Stimulated activated CD8-positive, alpha-beta memory T cell treated with anti-CD3 and anti-CD28 coated beads, Interleukin-15, amount 100 ng/mL, for 24 hours (primary cell): ENCODE data around the gene ZNF575.
"Not testable (repeated sequence)": the region's sequence is repeated elsewhere in the genome, so short reads cannot be mapped to it uniquely, and the experiment has no call there.

Source experiments
- DNase-seq: peaks from one replicate; pipeline ENCODE4 v3.0.0-alpha.2; 2020; ENCODE audit warnings: low read depth

ZNF575 gene

DNA sequence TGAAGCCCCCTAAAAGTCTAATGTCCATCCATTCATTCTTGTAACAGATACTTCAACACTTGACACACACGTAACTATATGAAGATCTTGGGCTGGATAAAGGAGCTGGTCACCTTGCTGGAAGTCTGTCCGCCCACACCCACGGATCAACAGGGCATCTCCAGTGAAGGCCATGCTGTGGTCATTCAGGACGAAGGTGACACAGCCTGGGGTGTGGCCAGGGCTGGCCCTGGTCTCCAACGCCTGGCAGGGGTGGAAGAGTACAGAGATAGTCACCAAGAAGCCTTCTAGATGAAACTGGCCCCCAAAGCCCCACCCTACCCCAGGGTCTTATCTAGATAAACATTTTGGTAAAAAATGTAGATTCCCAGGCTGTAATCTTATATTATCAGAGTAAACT, 21.7 kb upstream of the ZNF575 start:
- DNase-seq = no peak

DNA sequence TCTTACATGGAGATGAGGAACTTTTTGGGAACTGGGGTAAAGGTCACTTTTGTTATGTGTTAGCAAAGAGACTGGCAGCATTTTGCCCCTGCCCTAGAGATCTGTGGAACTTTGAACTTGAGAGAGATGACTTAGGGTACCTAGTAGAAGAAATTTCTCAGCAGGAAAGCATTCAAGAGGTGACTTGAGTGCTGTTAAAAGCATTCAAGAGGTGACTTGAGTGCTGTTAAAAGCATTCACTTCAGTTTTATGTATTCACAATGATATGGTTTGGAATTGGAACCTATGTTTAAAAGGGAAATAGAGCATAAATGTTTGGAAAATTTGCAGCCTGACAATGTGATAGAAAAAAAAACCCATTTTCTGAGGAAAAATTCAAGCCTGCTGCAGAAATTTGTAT, 20.6 kb upstream of the ZNF575 start:
- not testable (repeated sequence) for DNase-seq

DNA sequence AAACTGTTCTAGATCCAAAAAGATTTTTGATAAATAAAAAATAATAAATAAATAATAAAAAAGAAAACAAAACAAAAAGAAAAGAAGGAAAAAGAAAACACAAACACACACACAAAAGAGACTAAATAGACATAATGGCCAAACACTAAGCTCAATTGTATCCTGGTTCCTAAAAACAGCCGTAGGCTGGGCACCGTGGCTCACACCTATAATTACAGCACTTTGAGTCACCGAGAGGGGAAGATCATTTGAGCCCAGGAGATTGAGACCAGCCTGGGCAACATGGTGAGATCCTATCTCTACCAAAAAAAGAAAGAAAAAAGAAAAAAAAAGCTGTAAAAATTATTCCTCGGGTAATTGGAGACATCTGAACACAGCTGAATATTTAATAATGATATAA, 14.9 kb upstream of the ZNF575 start:
- no peak for DNase-seq

DNA sequence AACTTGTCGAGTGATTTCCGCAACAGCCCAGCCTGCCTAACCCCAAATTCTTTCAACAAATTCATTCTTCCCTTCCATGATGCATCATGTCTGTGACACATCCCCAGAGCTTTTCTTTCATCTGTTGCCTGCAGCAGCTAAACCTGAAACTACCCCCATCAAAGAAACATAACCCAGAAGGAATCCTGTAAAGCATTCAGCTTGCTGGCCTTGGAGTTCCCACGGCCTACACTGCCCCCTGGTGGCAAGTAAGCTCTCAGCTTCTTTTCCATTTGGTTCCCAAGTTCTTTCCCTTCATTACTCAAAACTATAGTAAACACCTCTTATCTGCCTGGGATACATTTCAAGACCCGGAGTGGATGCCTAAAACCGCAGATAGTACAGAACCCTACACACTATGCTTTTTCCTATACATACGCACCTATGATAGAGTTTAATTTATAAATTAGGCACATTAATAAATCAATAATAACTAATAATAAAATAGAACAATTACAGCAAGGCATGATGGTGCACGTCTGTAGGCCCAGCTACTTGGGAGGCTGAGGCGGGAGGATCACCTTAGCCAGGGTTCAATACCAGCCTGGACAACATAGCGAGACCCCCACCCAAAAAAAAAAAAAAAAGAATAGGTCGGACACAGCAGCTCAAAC, 13.4 kb upstream of the ZNF575 start:
- DNase-seq = peak; percentile 51

DNA sequence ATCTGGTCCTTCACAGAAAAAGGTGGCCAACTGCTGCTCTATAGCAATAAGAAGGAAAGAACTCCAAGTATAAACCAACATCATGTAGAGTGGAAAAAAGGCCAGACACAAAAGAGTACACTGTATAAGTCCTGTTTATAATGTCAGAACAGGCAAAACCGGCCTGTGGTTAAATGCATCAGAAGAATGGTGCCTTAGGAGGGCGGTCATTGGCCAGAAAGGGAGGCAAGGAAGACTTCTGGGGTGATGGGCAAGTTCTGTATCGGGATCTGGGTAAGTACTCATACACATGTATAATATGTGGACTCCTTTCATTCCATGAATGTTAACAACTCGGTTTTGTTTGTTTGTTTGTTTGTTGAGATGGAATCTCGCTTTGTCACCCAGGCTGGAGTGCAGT, 10.1 kb upstream of the ZNF575 start:
- DNase-seq = no peak

DNA sequence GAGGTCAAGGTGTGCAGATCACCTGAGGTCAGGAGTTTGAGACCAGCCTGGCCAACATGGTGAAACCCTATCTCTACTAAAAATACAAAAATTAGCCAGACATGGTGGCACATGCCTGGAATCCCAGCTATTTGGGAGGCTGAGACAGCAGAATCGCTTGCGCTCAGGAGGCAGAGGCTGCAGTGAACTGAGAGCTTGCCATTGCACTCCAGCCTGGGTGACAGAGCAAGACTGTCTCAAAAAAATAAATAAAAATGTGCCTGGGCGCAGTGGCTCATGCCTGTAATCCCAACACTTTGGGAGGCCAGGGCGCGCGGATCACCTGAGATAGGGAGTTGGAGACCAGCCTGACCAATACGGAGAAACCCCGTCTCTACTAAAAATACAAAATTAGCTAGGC, 9.3 kb upstream of the ZNF575 start:
- DNase-seq = not testable (repeated sequence)

DNA sequence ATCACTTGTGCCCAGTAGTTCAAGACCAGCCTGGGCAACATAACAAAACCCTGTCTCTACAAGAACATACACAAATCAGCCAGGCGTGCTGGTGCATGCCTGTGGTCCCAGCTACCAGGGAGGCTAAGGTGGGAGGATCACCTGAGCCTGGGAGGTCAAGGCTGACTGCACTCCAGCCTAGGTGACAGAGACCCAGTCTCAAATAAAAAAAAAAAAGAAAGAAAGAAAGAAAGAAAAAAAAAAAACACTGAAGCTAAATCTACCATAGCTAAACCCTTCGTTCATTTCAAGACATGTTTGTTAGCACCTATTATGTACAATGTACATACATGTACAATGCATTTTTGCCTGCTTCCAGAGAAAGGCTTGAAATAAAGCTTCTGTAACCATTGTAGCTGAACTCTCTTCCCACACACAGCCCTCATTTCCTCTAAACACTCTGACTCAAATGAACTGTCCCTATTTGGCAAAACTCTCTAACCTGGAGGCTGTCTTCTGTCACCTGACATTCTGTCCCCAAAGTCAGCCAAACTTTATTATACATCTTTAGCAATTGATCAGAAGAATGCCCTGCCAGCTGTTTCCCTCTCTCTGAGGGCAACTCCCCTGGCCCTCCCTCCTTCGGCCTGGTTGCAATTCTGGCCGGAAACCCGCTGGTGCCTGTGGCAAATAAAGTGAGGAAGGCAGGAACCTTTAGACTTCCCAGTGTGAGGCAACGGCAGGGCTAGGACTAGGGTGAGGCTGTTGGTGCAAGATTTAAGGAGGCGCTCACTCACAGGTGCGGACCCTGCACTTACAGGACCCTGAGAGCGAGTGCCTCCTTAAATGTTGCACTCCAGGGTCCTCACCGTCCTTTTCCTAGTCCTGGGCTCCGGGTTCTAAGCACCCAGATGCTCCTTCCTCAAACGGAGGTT, 7.8 kb upstream of the ZNF575 start:
- DNase-seq = no peak

DNA sequence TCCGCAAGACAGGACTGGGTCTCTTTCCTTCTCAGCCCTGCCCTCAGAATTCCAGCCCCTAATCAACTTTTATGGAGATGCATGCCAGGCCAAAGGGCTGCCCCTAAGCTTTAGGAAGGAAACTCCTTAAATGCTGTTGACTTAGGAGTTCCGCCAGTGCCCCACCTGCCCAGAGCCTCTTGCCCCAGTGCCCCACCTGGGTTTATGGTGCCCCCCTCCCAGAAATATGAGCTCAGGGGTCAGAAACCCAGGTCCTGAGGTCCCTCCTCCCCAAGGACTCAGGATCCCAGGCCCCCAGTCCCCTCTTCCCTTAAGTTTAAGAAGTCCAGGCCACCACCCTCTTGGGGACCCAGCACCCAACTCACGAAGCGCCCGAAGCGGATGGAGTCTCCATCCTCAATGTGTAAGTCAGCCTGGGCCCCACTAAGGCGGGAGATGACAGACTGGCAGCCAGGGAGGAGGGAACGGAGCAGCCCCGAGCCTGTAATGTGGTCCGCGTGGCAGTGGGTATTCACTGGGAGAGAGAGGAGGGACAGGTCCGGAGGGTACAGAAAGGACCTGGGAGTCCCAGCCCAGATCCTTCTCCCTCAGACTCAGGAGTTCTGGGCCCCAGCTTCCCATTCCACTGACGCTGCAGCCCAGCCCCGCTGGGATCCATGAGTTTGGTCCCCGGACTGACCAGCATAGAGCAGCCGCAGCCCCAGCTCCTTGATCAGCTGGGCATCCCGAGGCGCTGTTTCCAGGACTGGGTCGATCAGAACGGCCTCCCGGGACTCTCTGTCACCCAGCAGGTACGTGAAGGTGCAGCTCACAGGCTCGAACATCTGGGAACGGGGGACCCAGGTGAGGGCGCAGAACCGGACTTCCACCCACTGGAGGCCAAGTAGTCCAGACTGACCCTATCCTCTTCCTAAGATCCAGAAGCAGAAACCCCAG, 6.9 kb upstream of the ZNF575 start:
- DNase-seq = no peak

DNA sequence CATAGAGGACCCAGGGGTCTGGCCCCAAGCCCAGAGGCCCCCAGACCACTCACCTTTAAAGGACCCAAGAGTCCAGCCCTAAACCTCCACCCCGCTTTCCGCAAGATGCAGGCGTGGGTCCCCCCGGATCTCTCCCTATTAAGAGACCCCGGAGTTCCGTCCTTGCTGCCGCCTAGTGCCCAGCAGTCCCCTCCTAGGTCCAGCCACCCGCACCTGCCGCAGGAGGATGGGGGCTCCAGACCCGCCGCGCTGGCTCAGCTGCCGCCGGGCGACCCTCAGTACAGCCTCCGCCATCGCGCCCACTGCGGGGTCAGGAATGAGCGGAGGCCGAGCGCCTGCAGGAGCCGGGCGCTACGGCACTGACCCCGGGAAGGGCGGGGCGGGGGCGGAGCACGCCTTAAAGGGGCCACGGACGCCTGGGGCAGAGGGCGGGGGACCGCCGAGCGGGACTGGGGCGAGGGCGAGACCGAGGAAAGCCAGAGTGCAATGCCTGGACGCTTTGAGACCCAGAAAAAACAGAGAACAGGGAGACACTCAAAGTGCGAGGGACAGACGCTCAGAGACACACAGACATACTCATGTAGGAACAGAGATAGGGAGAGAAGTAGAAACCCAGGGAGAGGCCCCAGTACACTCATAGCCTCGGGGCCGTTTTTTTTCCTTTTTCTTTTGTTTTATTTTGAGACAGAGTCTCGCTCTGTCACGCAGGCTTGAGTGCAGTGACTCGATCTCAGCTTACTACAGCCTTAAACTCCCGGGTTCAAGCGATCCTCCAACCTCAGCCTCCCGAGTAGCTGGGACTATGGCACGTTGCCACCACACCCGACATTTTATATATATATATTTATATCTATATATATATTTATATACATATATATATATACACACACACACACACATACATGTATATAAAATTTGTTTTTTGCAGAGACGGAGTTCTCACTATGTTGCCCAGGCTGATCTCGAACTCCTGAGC, 5.8 kb upstream of the ZNF575 start, which contains the start of gene ETHE1:
ETHE1 (minus strand) TSS at position 318 of the 976 bp plus-strand sequence; CDS start at position 294, 24 bp downstream.
- DNase-seq = peak; percentile 53

DNA sequence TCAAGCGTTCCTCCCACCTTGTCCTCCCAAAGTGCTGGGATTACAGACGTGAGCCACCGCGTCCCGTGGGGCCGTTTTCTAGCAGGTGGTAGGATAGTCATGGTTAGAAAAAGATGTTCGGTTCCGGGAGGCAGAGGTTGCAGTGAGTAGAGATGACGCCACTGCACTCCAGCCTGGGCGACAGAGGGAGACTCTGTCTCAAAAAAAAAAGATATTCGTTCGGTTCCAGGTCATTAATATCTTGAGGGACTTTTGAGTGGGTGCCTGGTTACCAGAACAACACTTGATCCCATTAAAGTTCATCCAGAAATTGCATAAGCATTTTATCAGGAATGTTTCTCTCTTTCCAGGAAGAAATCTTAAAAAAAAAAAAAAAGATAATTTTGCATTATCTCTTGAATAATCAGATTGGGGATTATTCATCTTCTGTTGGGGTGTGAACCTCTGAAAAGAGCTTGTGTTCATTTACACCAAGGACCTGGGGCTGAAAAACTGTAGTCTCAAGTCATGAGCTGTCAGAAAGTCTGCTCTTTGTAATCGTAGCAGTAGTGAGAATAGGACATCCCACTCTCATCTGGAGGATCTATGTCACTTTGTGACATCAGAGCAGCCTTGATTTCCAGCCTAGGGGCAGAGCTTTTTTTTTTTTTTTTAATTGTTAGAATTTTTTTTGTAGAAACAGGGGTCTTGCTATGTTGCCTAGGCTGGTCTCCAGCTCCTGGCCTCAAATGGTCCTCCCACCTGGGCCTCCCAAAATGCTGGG, 4.9 kb upstream of the ZNF575 start:
- no peak for DNase-seq

DNA sequence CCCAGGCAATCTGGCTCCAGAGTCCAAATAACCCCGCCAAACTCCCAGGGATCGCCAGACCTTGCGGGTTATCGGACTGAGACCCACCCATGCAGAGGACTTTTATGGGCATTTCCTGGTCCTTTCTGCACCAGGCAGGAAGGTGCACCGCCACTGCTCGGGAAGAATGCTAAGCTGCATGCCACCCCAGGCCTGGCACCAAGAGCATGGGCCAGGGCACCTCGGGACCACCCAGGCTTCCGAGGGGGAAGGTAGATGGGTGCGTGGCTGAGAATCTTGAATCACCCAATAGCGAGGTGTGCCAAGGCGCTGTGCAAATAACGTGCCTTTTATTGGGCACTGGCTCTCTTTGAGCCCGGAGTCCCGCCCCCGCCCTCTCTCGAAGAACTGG, 422 bp upstream of the ZNF575 start:
- DNase-seq = no peak

DNA sequence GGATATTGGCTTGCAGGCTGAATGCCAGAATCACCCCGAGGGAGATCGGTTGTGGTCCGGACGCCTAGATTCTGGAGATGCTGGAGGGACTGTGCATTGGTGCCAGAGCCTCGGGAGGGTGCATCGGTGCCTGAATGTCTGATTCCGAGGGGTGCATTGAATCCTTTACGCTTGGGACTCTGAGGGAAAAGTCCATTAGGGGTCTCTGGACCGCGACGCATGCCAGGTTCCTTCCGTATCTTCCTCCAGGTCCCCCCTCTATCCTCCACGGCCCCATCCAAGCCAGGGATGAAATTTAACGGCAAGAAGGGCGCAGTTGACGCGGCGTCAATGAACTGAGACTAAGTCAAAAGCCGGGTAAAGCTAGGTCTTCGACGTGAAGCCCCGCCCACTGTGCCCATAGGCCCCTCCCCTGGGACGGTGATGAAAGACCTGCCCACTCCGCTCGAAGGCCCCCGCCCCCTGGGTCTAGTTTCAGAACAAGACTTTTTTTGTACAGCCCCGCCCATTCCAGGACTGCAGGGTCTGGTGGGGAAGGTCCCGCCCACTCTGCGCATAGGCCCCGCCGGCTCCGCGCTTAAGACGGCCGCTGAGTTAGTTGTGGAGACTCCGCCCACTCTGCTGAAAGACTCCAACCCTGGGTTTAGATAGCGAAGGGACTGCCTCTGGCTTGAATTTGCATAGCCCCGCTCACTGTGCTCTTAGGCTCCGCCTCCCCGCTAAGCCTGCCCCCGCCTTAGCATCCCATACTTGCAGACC, 737 bp downstream of the ZNF575 start:
- DNase-seq = peak; percentile 71

DNA sequence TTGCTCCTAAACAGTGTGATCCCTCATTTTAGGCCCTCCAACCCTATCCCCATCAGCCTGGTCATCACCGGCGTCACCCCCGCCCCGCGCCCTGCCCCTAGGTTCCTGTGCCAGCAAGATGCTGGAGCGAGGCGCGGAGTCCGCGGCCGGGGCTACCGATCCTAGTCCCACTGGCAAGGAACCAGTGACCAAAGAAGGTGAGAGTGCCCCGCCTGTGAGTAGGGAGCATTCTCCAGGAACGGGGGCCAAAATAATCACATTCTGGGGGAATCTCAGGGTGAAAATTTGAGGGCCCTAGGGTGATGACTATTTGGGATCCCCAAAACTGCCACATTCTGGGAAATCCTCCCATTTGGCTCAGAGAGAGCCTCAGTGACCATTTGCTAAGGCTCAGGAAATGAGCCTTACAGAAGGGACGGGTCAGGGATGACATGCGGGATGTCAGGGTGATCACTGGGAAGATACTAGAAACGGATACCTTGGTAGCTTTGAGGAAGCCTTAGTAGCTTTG, 1.4 kb downstream of the ZNF575 start:
- no peak for DNase-seq

DNA sequence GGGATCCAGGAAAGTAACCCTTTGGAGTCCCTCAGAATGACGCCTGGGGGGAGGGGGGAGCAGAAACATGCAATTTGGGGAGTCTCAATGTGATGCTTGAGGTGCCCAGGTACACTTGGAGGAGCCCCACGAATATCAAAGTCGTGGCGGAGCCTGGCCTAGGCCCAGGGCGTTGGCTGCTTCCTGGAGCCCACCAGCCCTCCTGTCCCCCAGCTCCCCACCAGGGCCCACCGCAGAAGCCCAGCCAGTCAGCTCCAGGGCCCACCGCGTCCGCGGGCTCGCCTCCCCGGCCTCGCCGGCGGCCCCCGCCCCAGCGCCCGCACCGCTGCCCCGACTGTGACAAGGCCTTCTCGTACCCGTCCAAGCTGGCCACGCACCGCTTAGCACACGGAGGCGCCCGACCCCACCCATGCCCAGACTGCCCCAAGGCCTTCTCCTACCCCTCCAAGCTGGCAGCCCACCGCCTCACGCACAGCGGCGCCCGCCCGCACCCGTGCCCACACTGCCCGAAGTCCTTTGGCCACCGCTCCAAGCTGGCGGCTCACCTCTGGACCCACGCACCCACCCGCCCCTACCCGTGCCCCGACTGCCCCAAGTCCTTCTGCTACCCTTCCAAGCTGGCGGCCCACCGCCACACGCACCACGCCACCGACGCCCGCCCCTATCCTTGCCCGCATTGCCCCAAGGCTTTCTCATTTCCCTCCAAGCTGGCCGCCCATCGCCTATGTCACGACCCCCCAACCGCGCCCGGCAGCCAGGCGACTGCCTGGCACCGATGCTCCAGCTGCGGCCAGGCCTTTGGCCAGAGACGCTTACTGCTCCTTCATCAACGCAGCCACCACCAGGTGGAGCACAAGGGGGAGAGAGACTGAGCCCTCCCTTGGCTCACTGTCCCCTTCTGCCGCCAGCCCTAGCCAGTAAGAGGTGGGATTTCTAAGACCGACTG, 2.1 kb downstream of the ZNF575 start:
- DNase-seq = no peak

DNA sequence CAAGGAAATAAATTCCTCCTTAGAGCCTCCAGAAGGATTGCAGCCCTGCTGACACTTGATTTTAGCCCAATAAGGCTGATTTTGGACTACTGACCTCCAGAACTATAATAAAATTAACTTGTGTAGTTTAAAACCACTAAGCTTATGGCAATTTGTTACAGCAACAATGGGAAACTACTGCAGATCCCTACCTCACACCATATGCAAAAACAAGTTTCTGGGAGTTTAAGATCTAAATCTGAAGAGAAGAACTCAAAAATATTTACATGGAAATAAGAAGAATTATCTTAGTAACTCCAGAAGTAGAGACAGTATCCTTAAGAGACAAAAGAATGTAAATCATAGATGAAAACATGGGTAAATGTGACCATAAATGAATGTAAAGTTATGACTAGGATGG, 5.9 kb downstream of the ZNF575 start:
- no peak for DNase-seq

DNA sequence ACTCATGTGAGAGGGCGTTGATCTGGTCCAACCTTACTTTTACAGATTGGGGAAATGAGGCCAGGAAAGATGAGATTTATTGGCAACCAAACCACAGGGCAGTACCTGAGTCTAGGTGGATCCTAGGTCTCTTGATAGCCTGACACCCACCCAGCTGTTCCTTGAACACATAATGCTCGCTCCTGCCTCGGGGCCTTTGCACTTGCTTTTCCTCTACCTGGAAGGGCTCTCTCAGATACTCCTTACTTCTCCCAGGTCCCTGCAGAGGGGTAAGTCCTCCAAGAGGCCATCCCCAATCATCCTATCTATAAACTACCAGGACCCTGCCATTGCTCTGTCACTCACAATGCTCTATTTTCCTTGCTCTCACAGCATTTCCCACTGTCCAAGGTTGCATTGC, 7.4 kb downstream of the ZNF575 start:
- DNase-seq = no peak

DNA sequence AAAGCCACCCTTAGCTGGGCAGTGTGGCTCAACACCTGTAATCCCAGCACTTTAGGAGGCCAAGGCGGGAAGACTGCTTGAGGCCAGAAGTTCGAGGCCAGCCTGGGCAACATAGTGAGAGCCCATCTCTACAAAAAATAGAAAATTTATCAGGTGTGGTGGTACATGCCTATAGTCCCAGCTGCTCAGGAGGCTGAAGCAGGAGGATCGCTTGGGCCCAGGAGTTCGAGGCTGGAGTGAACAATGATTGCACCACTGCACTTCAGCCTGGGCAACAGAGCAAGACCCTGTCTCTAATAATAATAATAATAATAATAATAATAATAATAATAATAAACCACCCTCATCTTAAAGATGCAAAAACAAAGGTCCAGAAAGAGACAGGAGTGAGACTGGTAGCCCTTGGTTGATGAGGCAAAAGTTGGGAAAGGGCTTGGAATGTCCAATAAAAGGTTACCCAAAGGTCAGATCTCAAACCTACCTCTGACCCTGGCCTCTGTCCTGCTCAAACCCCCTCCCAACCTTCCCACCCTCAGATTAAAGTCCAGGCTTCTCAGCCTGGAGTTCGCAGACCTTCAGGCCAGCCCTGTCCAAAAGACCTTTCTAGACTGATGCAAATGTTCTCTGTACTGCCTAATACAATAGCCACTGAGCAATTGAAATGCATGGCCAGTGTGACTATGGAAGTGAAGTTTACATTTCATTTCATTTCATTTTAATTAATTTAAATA, 9.1 kb downstream of the ZNF575 start:
- no peak for DNase-seq
